Effector memory CD4-positive, alpha-beta T cell (primary cell): ENCODE data around the gene PKNOX2.

Experiments used
- DNase-seq, 3 donors: peaks; one replicate each; pipeline ENCODE4 v3.0.0-alpha.2; 2020
- H3K27ac ChIP-seq: 2 replicates; pipeline ENCODE4 v1.7.0; 2013; ENCODE audit warnings: mild to moderate bottlenecking, low read length, moderate library complexity; ENCODE audit not compliant: insufficient read depth, poor library complexity, severe bottlenecking
- H3K27me3 ChIP-seq: replicated peaks from 2 replicates; pipeline ENCODE4 v1.7.0; 2013; ENCODE audit warnings: mild to moderate bottlenecking, low read length; ENCODE audit not compliant: insufficient read depth, control insufficient read depth, poor library complexity, severe bottlenecking
- H3K36me3 ChIP-seq: 2 replicates; pipeline ENCODE4 v1.7.0; 2013; ENCODE audit warnings: mild to moderate bottlenecking, low read length, moderate library complexity; ENCODE audit not compliant: control insufficient read depth, insufficient read depth
- H3K4me1 ChIP-seq: 2 replicates; pipeline ENCODE4 v1.7.0; 2013; ENCODE audit warnings: low read length, mild to moderate bottlenecking; ENCODE audit not compliant: control insufficient read depth, insufficient read depth, poor library complexity, severe bottlenecking
- H3K4me3 ChIP-seq: 2 replicates; pipeline ENCODE4 v1.7.0; 2013; ENCODE audit warnings: low read length, low read depth, mild to moderate bottlenecking; ENCODE audit not compliant: insufficient read depth, poor library complexity, severe bottlenecking
- H3K9me3 ChIP-seq: 2 replicates; pipeline ENCODE4 v1.7.0; 2013; ENCODE audit warnings: mild to moderate bottlenecking, low read length, moderate library complexity; ENCODE audit not compliant: control insufficient read depth

The PKNOX2 gene

DNA sequence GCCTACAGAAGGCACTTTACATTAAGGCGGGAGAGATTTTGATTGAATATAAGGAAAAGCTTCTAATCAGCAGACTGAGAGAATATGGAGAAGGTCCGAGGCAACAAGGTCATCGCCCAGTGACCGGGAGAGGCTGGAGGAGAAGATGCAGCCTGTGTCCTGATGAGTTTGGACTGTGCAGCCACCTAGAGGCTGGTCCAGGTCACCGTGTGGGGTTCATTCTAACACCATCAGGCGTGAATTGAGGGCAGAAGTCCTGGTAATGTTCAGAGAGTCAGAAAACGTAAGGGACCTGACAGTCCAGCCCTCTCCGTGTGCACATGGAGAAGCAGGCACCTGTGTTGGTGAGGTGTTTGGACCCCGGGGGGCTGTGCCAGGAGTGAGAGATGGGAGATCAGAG, 228.8 kb downstream of the PKNOX2 start:
- Histone ChIP-seq H3K4me3 (no peak overlapping the region), H3K4me1 (no peaks in the 10 kb centered on the region), H3K36me3 (no peaks in the 10 kb centered on the region), H3K27ac (no peak overlapping the region), H3K27me3 (no peaks in the 10 kb centered on the region), H3K9me3 (no peaks in the 10 kb centered on the region)
- DNase-seq: no peak

DNA sequence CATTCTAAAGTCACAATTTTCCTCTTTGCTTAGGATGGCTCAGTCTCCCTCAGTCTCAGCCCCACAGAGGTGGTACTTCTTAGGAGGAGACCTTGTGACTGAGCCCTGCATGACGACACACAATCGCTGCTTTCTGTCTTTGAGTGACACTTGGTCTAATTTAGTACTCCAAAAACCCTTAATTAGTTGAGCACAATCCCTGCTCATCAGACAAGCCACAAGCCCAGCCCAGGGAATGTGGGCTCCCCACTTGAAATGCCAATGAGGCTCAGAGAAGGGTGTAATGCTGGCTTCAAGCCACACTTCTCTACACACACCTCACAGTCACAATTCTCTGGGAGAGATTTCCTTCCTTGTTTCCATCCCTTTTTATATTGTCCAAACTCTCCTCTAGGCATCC, 229.7 kb downstream of the PKNOX2 start:
- Histone ChIP-seq H3K9me3 (no peaks in the 10 kb centered on the region), H3K4me1 (no peaks in the 10 kb centered on the region)
- no peak for DNase-seq

GRCh38 chr11:125397421-125397820, 232.9 kb downstream of the PKNOX2 start:
- H3K27ac ChIP-seq: no peak overlapping the region
- H3K4me1 ChIP-seq: no peaks in the 10 kb centered on the region
- H3K4me3 ChIP-seq: no peak overlapping the region
- no peaks in the 10 kb centered on the region for H3K27me3 ChIP-seq
- no peak for DNase-seq
- H3K9me3 ChIP-seq: no peaks in the 10 kb centered on the region
- no peaks in the 10 kb centered on the region for H3K36me3 ChIP-seq

More for the DNA sequence above, 229.7 kb downstream of the PKNOX2 start:
- no peaks in the 10 kb centered on the region for H3K27me3 ChIP-seq
- no peak overlapping the region for H3K27ac ChIP-seq
- H3K4me3 ChIP-seq: no peak overlapping the region
- no peaks in the 10 kb centered on the region for H3K36me3 ChIP-seq

DNA sequence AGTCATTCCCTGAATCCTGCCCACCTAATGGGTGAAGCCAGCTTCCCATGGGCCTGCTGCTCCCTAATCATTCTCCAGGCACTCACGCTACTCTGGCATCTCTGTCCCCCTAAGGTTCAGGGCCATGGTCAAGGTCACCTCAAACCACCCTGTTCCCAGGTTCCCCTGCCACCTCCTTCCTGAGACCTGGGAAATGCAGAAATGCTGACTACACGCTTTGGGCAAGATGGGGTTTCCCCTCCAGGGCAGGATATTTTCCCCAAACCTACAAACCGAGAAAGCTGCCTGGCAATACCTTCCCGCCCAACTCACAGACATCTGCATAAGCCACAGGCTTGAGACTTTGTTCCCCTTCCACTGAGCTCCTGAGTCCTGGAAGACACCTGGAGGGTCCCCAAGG, 233.9 kb downstream of the PKNOX2 start:
- Histone ChIP-seq H3K9me3 (no peaks in the 10 kb centered on the region), H3K4me3 (no peak overlapping the region), H3K27me3 (no peaks in the 10 kb centered on the region)

DNA sequence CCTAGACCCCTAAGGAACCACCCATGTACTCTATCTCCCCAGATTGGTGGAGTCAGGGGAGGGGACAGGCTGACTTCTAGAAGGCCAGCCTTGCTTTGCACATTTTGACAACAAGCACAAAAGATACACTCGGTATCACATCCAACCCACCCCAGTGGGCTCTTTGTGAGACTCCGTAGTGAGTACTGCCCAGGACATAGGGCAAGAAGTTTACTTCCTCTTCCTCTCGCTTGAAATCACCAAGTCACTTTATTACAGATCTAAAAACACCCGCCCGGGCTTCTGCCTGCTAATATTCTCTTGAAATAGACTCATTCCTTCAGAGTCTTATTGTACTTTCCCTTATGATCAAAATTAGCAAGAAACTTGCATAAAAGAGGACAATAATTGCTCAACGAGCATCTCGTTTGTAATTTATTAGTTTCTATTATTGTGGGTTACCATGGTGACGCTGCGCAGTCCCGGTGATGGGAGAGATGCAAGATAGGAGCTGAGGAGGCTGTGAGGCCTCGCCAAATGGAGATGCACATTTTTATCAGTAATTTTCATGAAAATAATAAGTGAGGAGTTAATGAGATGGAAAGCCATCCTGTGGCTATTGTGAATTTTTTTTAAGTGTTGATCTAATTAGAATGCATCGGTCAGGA, 234.6 kb downstream of the PKNOX2 start:
- H3K36me3 ChIP-seq: no peaks in the 10 kb centered on the region
- no peaks in the 10 kb centered on the region for H3K27me3 ChIP-seq
- H3K4me3 ChIP-seq: no peak overlapping the region
- no peak for DNase-seq
- H3K27ac ChIP-seq: no peak overlapping the region
- no peaks in the 10 kb centered on the region for H3K9me3 ChIP-seq
- no peaks in the 10 kb centered on the region for H3K4me1 ChIP-seq

More for the DNA sequence above, 233.9 kb downstream of the PKNOX2 start:
- H3K4me1 ChIP-seq: no peaks in the 10 kb centered on the region
- DNase-seq: no peak
- no peaks in the 10 kb centered on the region for H3K36me3 ChIP-seq
- no peak overlapping the region for H3K27ac ChIP-seq

DNA sequence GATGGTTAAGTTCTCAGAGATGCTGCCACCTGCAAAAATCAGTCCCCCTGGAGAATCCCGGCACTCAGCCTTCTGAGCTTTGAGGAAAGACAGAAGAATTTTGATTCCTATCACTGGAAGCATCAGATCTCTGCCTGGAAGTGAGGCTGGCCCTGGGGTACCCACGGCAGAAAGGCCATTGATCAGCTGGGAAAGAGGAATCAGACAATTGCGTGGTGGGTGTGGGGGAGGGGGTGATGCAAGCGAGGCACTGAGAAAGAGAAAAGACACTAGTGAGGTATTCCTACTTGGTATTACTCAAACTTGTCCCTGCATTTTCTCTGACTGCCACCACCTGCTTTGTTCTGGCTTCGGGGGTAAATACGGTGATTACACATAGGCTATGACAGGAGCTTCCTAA, 235.4 kb downstream of the PKNOX2 start:
- peaks cover 4% of the 10 kb centered on the region for H3K4me1 ChIP-seq
- no peaks in the 10 kb centered on the region for H3K9me3 ChIP-seq
- peaks cover 4% of the 10 kb centered on the region for H3K27me3 ChIP-seq
- no peak for DNase-seq
- H3K27ac ChIP-seq: no peak overlapping the region
- no peaks in the 10 kb centered on the region for H3K36me3 ChIP-seq
- no peak overlapping the region for H3K4me3 ChIP-seq

- DNase-seq: no peak
- H3K4me1 ChIP-seq: peaks cover 7% of the 10 kb centered on the region
- no peak overlapping the region for H3K4me3 ChIP-seq
- no peaks in the 10 kb centered on the region for H3K9me3 ChIP-seq
- H3K27me3 ChIP-seq: peaks cover 4% of the 10 kb centered on the region
- no peaks in the 10 kb centered on the region for H3K36me3 ChIP-seq
- no peak overlapping the region for H3K27ac ChIP-seq
Observed at GRCh38 chr11:125401235-125401634, 236.7 kb downstream of the PKNOX2 start.

DNA sequence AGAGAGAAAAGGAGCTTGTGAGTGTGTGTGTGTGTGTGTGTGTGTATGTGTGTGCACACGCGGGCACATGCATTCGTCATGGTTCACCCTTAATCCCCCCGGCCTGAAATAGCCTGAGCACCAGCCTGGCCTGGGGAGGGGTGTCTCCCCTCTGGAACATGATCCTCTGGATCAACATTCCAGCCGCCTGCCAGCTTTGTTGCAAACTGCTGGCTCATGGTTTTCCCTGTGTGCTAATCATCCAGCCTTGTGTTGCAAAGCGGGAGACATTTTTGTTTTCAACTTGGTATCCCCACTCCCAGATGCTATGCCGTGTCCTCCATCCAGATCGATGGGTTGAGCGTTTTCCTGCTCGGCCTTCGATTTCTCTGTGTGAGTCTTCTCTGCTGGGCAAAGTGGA, 237.2 kb downstream of the PKNOX2 start:
- peaks cover 4% of the 10 kb centered on the region for H3K27me3 ChIP-seq
- no peaks in the 10 kb centered on the region for H3K9me3 ChIP-seq
- no peak overlapping the region for H3K27ac ChIP-seq
- DNase-seq: no peak
- H3K4me3 ChIP-seq: no peak overlapping the region
- H3K36me3 ChIP-seq: no peaks in the 10 kb centered on the region
- H3K4me1 ChIP-seq: peaks cover 7% of the 10 kb centered on the region

GRCh38 chr11:125402435-125402834, 237.9 kb downstream of the PKNOX2 start:
- Histone ChIP-seq H3K27me3 (peaks cover 4% of the 10 kb centered on the region), H3K36me3 (no peaks in the 10 kb centered on the region), H3K4me3 (no peak overlapping the region), H3K4me1 (peaks cover 7% of the 10 kb centered on the region), H3K9me3 (no peaks in the 10 kb centered on the region), H3K27ac (no peak overlapping the region)
- no peak for DNase-seq

- DNase-seq: no peak
- Histone ChIP-seq H3K27me3 (peaks cover 4% of the 10 kb centered on the region), H3K36me3 (no peaks in the 10 kb centered on the region), H3K9me3 (no peaks in the 10 kb centered on the region), H3K4me1 (peaks cover 7% of the 10 kb centered on the region), H3K27ac (no peak overlapping the region), H3K4me3 (no peak overlapping the region)
Observed at GRCh38 chr11:125404157-125404810, 239.7 kb downstream of the PKNOX2 start.
